SK-N-SH treated with all-trans-retinoic acid at 6 μM for 48 hours (cell line): ENCODE measurements around the gene ATF5.

ENCODE experiments used
- ATAC-seq: fragments of 200-7000 bp; cut with Tn5 transposase; 3 replicates; pipeline ENCODE4 v1.9.1; 2020; ENCODE audit warnings: mild to moderate bottlenecking, moderate library complexity
- ARNTL ChIP-seq: fragments of 450-650 bp; formaldehyde crosslinking; IDR thresholded peaks from 2 replicates; pipeline ENCODE4 v1.5.0; 2020; ENCODE audit warnings: low read depth, mild to moderate bottlenecking, moderate library complexity, borderline replicate concordance
- BACH2 ChIP-seq: fragments of 250-450 bp; sonication (Bioruptor Pico); IDR thresholded peaks from 2 replicates; pipeline ENCODE4 v1.9.0; 2021; ENCODE audit warnings: mild to moderate bottlenecking, borderline replicate concordance
- CSDC2 ChIP-seq: fragments of 250-450 bp; sonication (Bioruptor Pico); IDR thresholded peaks from 2 replicates; pipeline ENCODE4 v1.5.0; 2020; ENCODE audit warnings: mild to moderate bottlenecking, moderate library complexity
- ESRRG ChIP-seq: fragments of 250-450 bp; sonication (Bioruptor Pico); IDR thresholded peaks from 2 replicates; pipeline ENCODE4 v1.6.1; 2021; ENCODE audit warnings: mild to moderate bottlenecking
- GLIS3 ChIP-seq: fragments of 250-450 bp; sonication (Bioruptor Pico); IDR thresholded peaks from 2 replicates; pipeline ENCODE4 v1.5.0; 2020; ENCODE audit warnings: mild to moderate bottlenecking, moderate library complexity
- ISL1 ChIP-seq: fragments of 250-450 bp; sonication (Bioruptor Pico); IDR thresholded peaks from 2 replicates; pipeline ENCODE4 v2.1.2; 2022; ENCODE audit warnings: mild to moderate bottlenecking, moderate library complexity
- PPARA ChIP-seq: fragments of 250-450 bp; sonication (Bioruptor Pico); IDR thresholded peaks from 2 replicates; pipeline ENCODE4 v1.5.0; 2020; ENCODE audit warnings: mild to moderate bottlenecking, borderline replicate concordance
- RARB ChIP-seq: fragments of 250-450 bp; sonication (Bioruptor Pico); IDR thresholded peaks from 2 replicates; pipeline ENCODE4 v1.8.0; 2021; ENCODE audit warnings: mild to moderate bottlenecking, moderate library complexity
- TOX ChIP-seq: fragments of 250-450 bp; sonication (Bioruptor Pico); IDR thresholded peaks from 2 replicates; pipeline ENCODE4 v1.8.0; 2021; ENCODE audit warnings: mild to moderate bottlenecking, moderate library complexity, borderline replicate concordance
- ZC3H10 ChIP-seq: fragments of 250-450 bp; sonication (Bioruptor Pico); IDR thresholded peaks from 2 replicates; pipeline ENCODE4 v1.5.1; 2021; ENCODE audit warnings: mild to moderate bottlenecking, moderate library complexity
- ZFP3 ChIP-seq: fragments of 250-450 bp; sonication (Bioruptor Pico); IDR thresholded peaks from 2 replicates; pipeline ENCODE4 v1.5.0; 2020; ENCODE audit warnings: mild to moderate bottlenecking, moderate library complexity
- ZFP30 ChIP-seq: fragments of 450-650 bp; formaldehyde crosslinking; IDR thresholded peaks from 2 replicates; pipeline ENCODE4 v1.5.0; 2022; ENCODE audit warnings: mild to moderate bottlenecking, moderate library complexity
- ZNF565 ChIP-seq: fragments of 450-650 bp; formaldehyde crosslinking; conservative IDR thresholded peaks from 2 replicates; pipeline ENCODE4 v1.5.0; 2020; ENCODE audit warnings: low read depth, mild to moderate bottlenecking, moderate library complexity
- ZNF70 ChIP-seq: fragments of 450-650 bp; formaldehyde crosslinking; IDR thresholded peaks from 2 replicates; pipeline ENCODE4 v1.5.0; 2020; ENCODE audit warnings: mild to moderate bottlenecking, moderate library complexity
- ZNF8 ChIP-seq: fragments of 450-650 bp; formaldehyde crosslinking; IDR thresholded peaks from 2 replicates; pipeline ENCODE4 v1.5.0; 2020; ENCODE audit warnings: mild to moderate bottlenecking, moderate library complexity
- TF ChIP-seq, protein P1 (sequence below): fragments of 250-450 bp; sonication (Bioruptor Pico); IDR thresholded peaks from 2 replicates; pipeline ENCODE4 v1.5.1; 2020; ENCODE audit warnings: low read depth, mild to moderate bottlenecking, moderate library complexity
- TF ChIP-seq, protein P2 (sequence below): fragments of 250-450 bp; sonication (Bioruptor Pico); IDR thresholded peaks from 2 replicates; pipeline ENCODE4 v1.8.0; 2021; ENCODE audit warnings: low read depth, mild to moderate bottlenecking, moderate library complexity, borderline replicate concordance
- TF ChIP-seq, protein P3 (sequence below): fragments of 250-450 bp; sonication (Bioruptor Pico); IDR thresholded peaks from 2 replicates; pipeline ENCODE4 v1.8.0; 2020; ENCODE audit warnings: mild to moderate bottlenecking, moderate library complexity, borderline replicate concordance
- TF ChIP-seq, protein P4 (sequence below): fragments of 250-450 bp; sonication (Bioruptor Pico); IDR thresholded peaks from 2 replicates; pipeline ENCODE4 v1.5.1; 2021; ENCODE audit warnings: mild to moderate bottlenecking, moderate library complexity

ATF5 gene

DNA sequence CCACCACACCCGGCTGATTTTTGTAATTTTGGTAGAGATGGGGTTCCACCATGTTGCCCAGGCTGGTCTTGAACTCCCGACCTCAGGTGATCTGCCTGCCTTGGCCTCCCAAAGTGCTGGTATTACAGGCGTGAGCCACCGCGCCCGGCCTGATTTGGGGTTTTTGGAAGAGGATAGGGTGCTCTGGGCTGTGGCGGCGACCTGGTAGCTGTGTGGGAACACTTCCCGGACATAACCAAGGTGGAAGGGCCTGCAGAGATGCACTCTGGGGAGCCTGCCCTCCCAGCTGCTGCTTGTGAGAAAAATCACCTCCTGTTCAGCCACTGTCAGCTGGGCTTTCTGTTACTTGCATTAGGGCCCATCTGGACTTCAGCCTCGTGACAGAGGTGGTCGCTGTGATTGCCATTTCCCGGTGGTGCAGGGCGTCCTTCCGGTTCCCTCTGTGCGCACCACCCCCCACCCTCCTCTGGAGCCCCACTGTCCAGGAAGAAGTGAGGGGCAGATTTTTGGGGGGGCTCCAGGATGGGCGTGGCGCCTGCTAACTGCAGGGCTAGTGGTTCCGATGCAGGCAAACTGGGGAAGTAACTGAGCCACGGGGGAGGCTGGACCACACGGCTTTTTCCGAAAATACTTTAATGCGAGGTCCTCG lies 39.8 kb upstream of the ATF5 start:
- no peak for ATAC-seq
- no peak for TF ChIP-seq ZFP30 (CRISPR knock-in tag)
- no peak for TF ChIP-seq ZNF565
- TF ChIP-seq, protein P1, sequence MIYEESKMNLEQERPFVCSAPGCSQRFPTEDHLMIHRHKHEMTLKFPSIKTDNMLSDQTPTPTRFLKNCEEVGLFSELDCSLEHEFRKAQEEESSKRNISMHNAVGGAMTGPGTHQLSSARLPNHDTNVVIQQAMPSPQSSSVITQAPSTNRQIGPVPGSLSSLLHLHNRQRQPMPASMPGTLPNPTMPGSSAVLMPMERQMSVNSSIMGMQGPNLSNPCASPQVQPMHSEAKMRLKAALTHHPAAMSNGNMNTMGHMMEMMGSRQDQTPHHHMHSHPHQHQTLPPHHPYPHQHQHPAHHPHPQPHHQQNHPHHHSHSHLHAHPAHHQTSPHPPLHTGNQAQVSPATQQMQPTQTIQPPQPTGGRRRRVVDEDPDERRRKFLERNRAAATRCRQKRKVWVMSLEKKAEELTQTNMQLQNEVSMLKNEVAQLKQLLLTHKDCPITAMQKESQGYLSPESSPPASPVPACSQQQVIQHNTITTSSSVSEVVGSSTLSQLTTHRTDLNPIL (CRISPR knock-in tag) = no peak
- TF ChIP-seq CSDC2 (CRISPR knock-in tag) = no peak
- TF ChIP-seq BACH2 (CRISPR knock-in tag) = no peak
- TF ChIP-seq ISL1 (CRISPR knock-in tag) = no peak

DNA sequence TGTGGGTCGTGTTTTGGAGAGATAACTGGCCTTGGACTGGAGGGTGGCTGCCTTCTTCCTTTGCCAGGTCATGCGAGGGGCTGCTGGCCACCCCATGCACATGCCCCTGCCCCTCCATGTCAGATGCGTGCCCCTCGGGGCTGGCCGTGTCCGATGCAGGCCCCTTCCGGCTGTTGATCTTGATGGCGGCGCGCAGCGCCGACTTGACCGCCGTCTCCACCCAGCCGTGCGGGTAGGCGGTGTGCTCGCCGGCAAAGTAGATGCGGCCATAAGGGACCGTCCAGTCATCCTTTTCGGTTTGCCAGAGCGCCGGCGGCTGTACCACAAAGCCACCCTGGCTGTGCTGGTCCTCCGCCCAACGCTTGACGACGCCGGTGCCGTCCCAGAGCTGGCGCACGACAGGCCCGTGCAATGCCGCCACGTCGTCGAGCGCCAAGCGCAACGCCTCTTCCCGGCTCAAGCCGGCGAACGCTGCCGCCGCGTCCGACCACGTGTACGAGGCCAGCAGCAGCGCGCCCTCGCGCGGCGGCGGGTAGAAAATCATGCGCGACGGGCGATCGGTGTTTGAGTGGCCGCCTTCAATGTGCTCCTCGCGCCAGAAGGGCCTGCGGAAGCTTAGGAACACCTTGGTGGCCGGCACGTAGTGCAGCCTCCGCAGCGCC lies 39.2 kb upstream of the ATF5 start:
- ATAC-seq = peak; percentile 42

DNA sequence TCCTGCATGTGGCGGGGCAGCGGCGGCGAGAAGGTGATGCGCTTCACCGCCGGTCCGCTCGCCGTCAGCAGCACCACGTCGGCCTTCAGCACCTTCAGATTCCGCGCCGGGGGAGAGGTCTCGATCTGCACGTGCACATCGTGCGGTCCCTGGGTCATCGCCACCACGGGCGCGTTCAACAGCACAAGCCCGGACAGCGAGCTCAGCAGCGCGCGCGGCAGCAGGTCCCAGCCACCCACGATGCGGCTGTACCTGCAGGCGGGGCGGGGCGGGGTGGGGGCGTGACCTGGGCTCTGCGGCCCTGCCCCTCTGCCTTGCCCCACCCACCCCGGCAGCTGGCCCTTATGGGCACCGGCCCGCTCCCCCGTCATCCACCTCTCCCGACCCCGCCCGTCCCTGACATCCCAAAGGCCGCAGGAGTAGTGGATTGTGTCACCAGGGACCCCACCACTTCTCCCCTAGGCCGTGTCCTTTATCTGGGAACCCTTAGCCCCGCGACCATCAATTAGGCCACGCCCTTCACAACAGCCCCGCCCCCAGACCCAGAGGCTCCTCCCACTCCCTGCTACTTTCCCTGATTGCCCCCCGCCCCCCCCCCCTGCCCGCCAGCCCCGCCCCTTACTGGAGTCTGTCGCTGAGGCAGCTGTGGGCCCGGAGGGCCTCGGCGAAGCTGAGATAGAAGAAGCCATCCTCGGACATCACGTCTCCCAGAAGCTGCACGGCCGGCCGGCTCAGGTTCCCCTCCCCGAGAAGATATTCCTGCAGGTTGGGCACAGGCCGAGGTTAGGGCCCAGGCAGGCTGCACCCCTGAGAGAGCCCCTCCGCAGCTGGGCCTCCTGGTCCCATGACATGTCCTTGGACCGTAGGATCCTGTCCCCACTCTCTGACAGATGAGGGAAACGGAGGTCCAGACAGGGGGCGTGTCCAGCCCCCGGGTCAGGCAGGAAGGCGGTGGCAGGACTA lies 38.4 kb upstream of the ATF5 start:
- TF ChIP-seq ESRRG (CRISPR knock-in tag) (no peak), ISL1 (CRISPR knock-in tag) (no peak)
- ATAC-seq = peak; percentile 53

More for the DNA sequence above, 39.2 kb upstream of the ATF5 start:
- TF ChIP-seq BACH2 (CRISPR knock-in tag) (no peak), GLIS3 (CRISPR knock-in tag) (no peak)

DNA sequence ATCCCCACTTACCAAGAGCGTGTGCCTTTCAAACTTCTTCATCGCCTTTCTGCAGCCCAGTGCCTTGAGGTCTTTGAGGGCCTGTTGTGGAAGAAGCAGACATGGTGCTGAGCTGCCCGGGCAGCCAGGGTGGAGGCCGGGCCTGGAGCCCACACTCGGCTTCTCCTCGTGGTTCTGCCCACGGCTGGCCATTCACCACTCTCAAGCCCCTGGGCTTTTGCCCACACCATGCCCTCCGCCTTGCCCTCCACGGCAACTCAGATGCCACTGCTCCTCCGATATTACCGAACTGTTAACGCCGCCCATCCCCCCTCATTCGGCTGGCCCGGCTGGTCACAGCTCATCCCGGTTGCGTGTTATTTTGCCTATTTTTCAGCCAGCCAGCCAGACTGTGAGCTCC lies 37.6 kb upstream of the ATF5 start:
- TF ChIP-seq RARB = no peak
- TF ChIP-seq ARNTL (CRISPR knock-in tag) = no peak
- TF ChIP-seq, protein P2, sequence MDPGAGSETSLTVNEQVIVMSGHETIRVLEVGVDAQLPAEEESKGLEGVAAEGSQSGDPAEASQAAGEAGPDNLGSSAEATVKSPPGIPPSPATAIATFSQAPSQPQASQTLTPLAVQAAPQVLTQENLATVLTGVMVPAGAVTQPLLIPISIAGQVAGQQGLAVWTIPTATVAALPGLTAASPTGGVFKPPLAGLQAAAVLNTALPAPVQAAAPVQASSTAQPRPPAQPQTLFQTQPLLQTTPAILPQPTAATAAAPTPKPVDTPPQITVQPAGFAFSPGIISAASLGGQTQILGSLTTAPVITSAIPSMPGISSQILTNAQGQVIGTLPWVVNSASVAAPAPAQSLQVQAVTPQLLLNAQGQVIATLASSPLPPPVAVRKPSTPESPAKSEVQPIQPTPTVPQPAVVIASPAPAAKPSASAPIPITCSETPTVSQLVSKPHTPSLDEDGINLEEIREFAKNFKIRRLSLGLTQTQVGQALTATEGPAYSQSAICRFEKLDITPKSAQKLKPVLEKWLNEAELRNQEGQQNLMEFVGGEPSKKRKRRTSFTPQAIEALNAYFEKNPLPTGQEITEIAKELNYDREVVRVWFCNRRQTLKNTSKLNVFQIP (CRISPR knock-in tag) = no peak
- no peak for TF ChIP-seq CSDC2 (CRISPR knock-in tag)
- no peak for TF ChIP-seq ZNF70 (CRISPR knock-in tag)
- no peak for TF ChIP-seq PPARA (CRISPR knock-in tag)
- TF ChIP-seq, protein P1 (CRISPR knock-in tag) = no peak
- ATAC-seq = no peak

DNA sequence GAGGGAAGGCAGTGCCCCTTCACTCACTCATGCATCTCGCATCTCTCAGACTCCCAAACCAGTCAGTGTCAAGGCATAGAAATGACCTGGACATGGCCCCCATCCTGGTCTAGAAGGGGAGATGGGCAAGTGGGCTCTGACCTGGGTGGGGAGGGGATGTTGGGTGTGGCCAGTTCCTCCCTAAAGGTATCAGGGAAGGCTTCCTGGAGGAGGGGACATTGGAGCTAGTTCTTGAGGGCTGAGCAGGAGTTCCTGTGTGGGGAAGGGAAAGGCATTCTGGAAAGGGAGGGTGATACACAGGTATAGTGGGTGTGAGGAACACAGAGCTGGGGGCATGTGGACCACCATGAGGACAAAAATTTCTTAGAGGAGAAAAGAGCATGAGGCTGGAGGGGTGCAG lies 36.3 kb upstream of the ATF5 start:
- TF ChIP-seq, protein P1 (CRISPR knock-in tag) = no peak
- TF ChIP-seq ZFP3 = peak; percentile 87
- TF ChIP-seq, all 23 proteins: peak for 1
- ATAC-seq = no peak

DNA sequence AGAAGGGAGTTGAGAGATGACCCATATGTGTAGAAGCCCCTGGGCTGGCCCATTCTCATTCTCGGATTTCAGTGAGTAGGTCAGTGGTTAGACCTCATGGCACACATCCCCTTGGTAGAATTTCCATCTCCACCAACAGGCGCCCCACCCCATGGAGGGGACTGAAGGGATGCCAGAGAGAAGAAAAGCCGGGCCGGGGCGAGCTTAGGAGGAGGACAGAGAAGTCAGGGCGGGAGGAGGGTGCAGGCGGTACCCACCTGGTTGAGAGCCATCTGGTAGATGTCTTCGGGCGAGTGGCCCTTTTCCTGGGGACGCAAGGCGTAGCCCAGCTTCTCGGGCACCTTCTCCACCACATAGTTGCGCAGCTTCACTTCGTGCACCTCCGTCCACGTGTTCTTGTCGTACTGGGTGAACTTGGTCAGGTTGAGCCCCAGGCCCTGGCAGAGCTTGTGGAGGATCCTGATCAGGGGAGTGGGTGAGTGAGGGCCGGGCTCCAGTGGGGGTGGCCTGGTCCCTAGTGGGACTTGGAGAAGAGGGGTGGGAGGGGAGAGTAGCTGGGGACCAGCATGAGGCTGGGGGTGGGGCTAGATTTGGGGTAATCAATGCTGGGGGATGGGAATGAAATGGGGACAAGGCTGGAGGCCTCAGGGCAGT lies 34.9 kb upstream of the ATF5 start:
- no peak for ATAC-seq
- TF ChIP-seq PPARA (CRISPR knock-in tag) (no peak), ZNF70 (CRISPR knock-in tag) (no peak), ZNF565 (no peak), TOX (CRISPR knock-in tag) (no peak), ZNF8 (no peak), CSDC2 (CRISPR knock-in tag) (no peak), ARNTL (CRISPR knock-in tag) (no peak), RARB (no peak), GLIS3 (CRISPR knock-in tag) (no peak), BACH2 (CRISPR knock-in tag) (no peak), ISL1 (CRISPR knock-in tag) (no peak), ZC3H10 (no peak), ZFP30 (CRISPR knock-in tag) (no peak)
- TF ChIP-seq, protein P3, sequence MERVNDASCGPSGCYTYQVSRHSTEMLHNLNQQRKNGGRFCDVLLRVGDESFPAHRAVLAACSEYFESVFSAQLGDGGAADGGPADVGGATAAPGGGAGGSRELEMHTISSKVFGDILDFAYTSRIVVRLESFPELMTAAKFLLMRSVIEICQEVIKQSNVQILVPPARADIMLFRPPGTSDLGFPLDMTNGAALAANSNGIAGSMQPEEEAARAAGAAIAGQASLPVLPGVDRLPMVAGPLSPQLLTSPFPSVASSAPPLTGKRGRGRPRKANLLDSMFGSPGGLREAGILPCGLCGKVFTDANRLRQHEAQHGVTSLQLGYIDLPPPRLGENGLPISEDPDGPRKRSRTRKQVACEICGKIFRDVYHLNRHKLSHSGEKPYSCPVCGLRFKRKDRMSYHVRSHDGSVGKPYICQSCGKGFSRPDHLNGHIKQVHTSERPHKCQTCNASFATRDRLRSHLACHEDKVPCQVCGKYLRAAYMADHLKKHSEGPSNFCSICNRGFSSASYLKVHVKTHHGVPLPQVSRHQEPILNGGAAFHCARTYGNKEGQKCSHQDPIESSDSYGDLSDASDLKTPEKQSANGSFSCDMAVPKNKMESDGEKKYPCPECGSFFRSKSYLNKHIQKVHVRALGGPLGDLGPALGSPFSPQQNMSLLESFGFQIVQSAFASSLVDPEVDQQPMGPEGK (CRISPR knock-in tag) = no peak
- TF ChIP-seq, protein P4, sequence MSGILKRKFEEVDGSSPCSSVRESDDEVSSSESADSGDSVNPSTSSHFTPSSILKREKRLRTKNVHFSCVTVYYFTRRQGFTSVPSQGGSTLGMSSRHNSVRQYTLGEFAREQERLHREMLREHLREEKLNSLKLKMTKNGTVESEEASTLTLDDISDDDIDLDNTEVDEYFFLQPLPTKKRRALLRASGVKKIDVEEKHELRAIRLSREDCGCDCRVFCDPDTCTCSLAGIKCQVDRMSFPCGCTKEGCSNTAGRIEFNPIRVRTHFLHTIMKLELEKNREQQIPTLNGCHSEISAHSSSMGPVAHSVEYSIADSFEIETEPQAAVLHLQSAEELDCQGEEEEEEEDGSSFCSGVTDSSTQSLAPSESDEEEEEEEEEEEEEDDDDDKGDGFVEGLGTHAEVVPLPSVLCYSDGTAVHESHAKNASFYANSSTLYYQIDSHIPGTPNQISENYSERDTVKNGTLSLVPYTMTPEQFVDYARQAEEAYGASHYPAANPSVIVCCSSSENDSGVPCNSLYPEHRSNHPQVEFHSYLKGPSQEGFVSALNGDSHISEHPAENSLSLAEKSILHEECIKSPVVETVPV (CRISPR knock-in tag) = no peak
